Caco-2 (cell line): ENCODE data around the gene SLC7A8. TPM values are rescaled to one million over a fixed set of nuclear protein-coding genes. Genes with fewer than 3 reads are reported as not detected.

Experiments used
- BruUV-seq: library from RNA; stranded (reverse); fragments of 400-500 nt; replicated peaks from 2 replicates; lab custom pipeline; 2021; lab: Mats Ljungman, UMichigan
- CTCF ChIA-PET: fragments of 300-600 bp; sonication (Branson Sonifier 250); formaldehyde crosslinking; loops from one replicate; lab custom pipeline; 2022; ENCODE audit warnings: antibody characterized with exemption; lab: Charles Lee
- POLR2A ChIA-PET: fragments of 300-600 bp; sonication (Branson Sonifier 250); formaldehyde crosslinking; loops from one replicate; lab custom pipeline; 2022; ENCODE audit warnings: antibody characterized with exemption; lab: Charles Lee
- DNase-seq, 2 experiments: peaks; one replicate each; pipeline versions ENCODE4 v3.0.0 to v3.0.0-alpha.2; 2020 to 2022
- H3K27me3 ChIP-seq: replicated peaks from 2 replicates; pipeline ENCODE4 v1.6.0; 2011; ENCODE audit warnings: low read length; ENCODE audit not compliant: control insufficient read depth, insufficient read depth
- H3K36me3 ChIP-seq: 2 replicates; pipeline ENCODE4 v1.5.1; 2011; ENCODE audit warnings: low read length; ENCODE audit not compliant: control insufficient read depth, insufficient read depth
- H3K4me1 ChIP-seq: fragments of 250-450 bp; sonication (Bioruptor Pico); 2 replicates; pipeline ENCODE4 v1.5.1; 2020; ENCODE audit warnings: mild to moderate bottlenecking
- H3K4me3 ChIP-seq: 2 replicates; pipeline ENCODE4 v1.5.1; 2011; ENCODE audit warnings: low read depth, mild to moderate bottlenecking, control low read depth, low read length
- H3K9me3 ChIP-seq: fragments of 250-450 bp; sonication (Bioruptor Pico); 2 replicates; pipeline ENCODE4 v1.5.1; 2020; ENCODE audit warnings: mild to moderate bottlenecking, moderate library complexity
- H3K27ac Mint-ChIP-seq: one replicate; pipeline ENCODE4 v1.8.0; 2022; ENCODE audit warnings: mixed read lengths; ENCODE audit not compliant: unreplicated experiment
- H3K27me3 Mint-ChIP-seq: one replicate; pipeline ENCODE4 v1.8.0; 2022; ENCODE audit warnings: mixed read lengths; ENCODE audit not compliant: insufficient read depth, unreplicated experiment
- H3K36me3 Mint-ChIP-seq: one replicate; pipeline ENCODE4 v1.8.0; 2022; ENCODE audit warnings: mild to moderate bottlenecking, mixed read lengths; ENCODE audit not compliant: insufficient read depth, unreplicated experiment
- H3K4me1 Mint-ChIP-seq: one replicate; pipeline ENCODE4 v1.8.0; 2022; ENCODE audit warnings: low read depth, mixed read lengths; ENCODE audit not compliant: unreplicated experiment
- H3K4me3 Mint-ChIP-seq: one replicate; pipeline ENCODE4 v1.8.0; 2022; ENCODE audit warnings: mild to moderate bottlenecking, moderate library complexity, mixed read lengths; ENCODE audit not compliant: unreplicated experiment
- H3K9me3 Mint-ChIP-seq: one replicate; pipeline ENCODE4 v1.8.0; 2022; ENCODE audit warnings: mixed read lengths; ENCODE audit not compliant: unreplicated experiment
- CTCF ChIP-seq, 2 experiments: fragments of 200-600 bp in 1 of 2; IDR thresholded peaks; 1 replicate in 1 of 2; 2 replicates in 1 of 2; pipeline versions ENCODE4 v1.5.1 to v1.8.0; 2011 to 2022; ENCODE audit warnings: antibody characterized with exemption in 1 of 2, control low read depth in 1 of 2, inconsistent platforms in 1 of 2, low read depth in 1 of 2, low read length in 1 of 2, mild to moderate bottlenecking in 1 of 2, moderate library complexity in 1 of 2; ENCODE audit not compliant: insufficient read depth in 1 of 2, severe bottlenecking in 1 of 2, unreplicated experiment in 1 of 2
- intact Hi-C: fragments of 100-400 bp; cut with micrococcal nuclease; formaldehyde crosslinking; loops from one replicate; pipeline ENCODE4 v1.10.0; 2022; ENCODE audit not compliant: unreplicated experiment
- total RNA-seq: library from RNA; stranded (reverse); gene quantifications from 2 replicates; pipeline ENCODE4 v1.2.3, GENCODE V29; 2022

Gene SLC7A8
- total RNA-seq, 1 experiment from 2014 or later: 26.9 TPM

- Histone ChIP-seq H3K4me3 (no peak overlapping the region), H3K4me1 (peaks cover 6% of the 10 kb centered on the region; the same call in 1 of the 2 replicates), H3K36me3 (no peaks in the 10 kb centered on the region), H3K27me3 (no peaks in the 10 kb centered on the region), H3K9me3 (no peaks in the 10 kb centered on the region)
- H3K27me3 Mint-ChIP-seq: no peaks in the 10 kb centered on the region
- no peak for DNase-seq
- ChIA-PET CTCF (interaction anchor here (0.7 kb wide), 1 partner anchor 8 kb away, joined by 3 read pairs; the partner anchor contains the start of gene C14orf119), POLR2A (interaction anchor here (1.4 kb wide), 1 partner anchor 8 kb away, joined by 3 read pairs; the partner anchor contains the start of genes ACIN1 and C14orf119)
- no TSS peak for BruUV-seq
- intact Hi-C loops: loop anchor here (5.0 kb wide), 1 partner anchor 194 kb away; no protein-coding TSS in a partner anchor
- no peak for TF ChIP-seq CTCF (IDR thresholded peaks at IDR 0.05; ENCODE audit: insufficient read depth in 1 of 2, low read depth in 1 of 2, low read length in 1 of 2, severe bottlenecking in 1 of 2, unreplicated experiment in 1 of 2)
- H3K4me3 Mint-ChIP-seq: no peak overlapping the region
- H3K27ac Mint-ChIP-seq: no peak overlapping the region
- no peaks in the 10 kb centered on the region for H3K9me3 Mint-ChIP-seq
- H3K4me1 Mint-ChIP-seq: peaks cover 15% of the 10 kb centered on the region
- peaks cover 12% of the 10 kb centered on the region for H3K36me3 Mint-ChIP-seq
Measured at GRCh38 chr14:23103581-23103980, 79.9 kb downstream of the SLC7A8 start.

GRCh38 chr14:23102801-23103200 lies 80.7 kb downstream of the SLC7A8 start:
- no peak for DNase-seq
- Mint-ChIP-seq H3K27me3 (no peaks in the 10 kb centered on the region), H3K27ac (no peak overlapping the region), H3K4me1 (peaks cover 15% of the 10 kb centered on the region), H3K36me3 (peaks cover 14% of the 10 kb centered on the region), H3K4me3 (no peak overlapping the region), H3K9me3 (no peaks in the 10 kb centered on the region)
- TF ChIP-seq CTCF (IDR thresholded peaks at IDR 0.05; ENCODE audit: insufficient read depth in 1 of 2, low read depth in 1 of 2, low read length in 1 of 2, severe bottlenecking in 1 of 2, unreplicated experiment in 1 of 2): no peak
- Histone ChIP-seq H3K4me1 (peaks cover 6% of the 10 kb centered on the region; the same call in 1 of the 2 replicates), H3K27me3 (no peaks in the 10 kb centered on the region), H3K4me3 (no peak overlapping the region), H3K36me3 (no peaks in the 10 kb centered on the region), H3K9me3 (no peaks in the 10 kb centered on the region)
- intact Hi-C loops: loop anchor here (5.0 kb wide), 1 partner anchor 194 kb away; no protein-coding TSS in a partner anchor
- BruUV-seq: no TSS peak
- CTCF ChIA-PET: no interaction called here
- POLR2A ChIA-PET: interaction anchor here (0.7 kb wide), 1 partner anchor 178 kb away, joined by 3 read pairs; no protein-coding TSS in a partner anchor

GRCh38 chr14:23101986-23102625 lies 81.4 kb downstream of the SLC7A8 start:
- intact Hi-C loops: loop anchor here (5.0 kb wide), 1 partner anchor 195 kb away; no protein-coding TSS in a partner anchor
- no peaks in the 10 kb centered on the region for H3K36me3 ChIP-seq
- Mint-ChIP-seq H3K27ac (no peak overlapping the region), H3K4me1 (peaks cover 18% of the 10 kb centered on the region), H3K27me3 (no peaks in the 10 kb centered on the region), H3K36me3 (peaks cover 19% of the 10 kb centered on the region), H3K4me3 (no peak overlapping the region), H3K9me3 (no peaks in the 10 kb centered on the region)
- peaks cover 6% of the 10 kb centered on the region; the same call in 1 of the 2 replicates for H3K4me1 ChIP-seq
- BruUV-seq: no TSS peak
- no peaks in the 10 kb centered on the region for H3K9me3 ChIP-seq
- H3K4me3 ChIP-seq: no peak overlapping the region
- no peaks in the 10 kb centered on the region for H3K27me3 ChIP-seq
- ChIA-PET POLR2A (interaction anchor here (0.7 kb wide), 1 partner anchor 179 kb away, joined by 3 read pairs; no protein-coding TSS in a partner anchor), CTCF (interaction anchor here (3.5 kb wide), 1 partner anchor 33 kb away, joined by 18 read pairs; no protein-coding TSS in a partner anchor)
- no peak for TF ChIP-seq CTCF (IDR thresholded peaks at IDR 0.05; ENCODE audit: insufficient read depth in 1 of 2, low read depth in 1 of 2, low read length in 1 of 2, severe bottlenecking in 1 of 2, unreplicated experiment in 1 of 2)
- DNase-seq: no peak
